Cardiac muscle cell (in vitro differentiated cells and primary cell): ENCODE data around the gene SPATA31D3. TPM values are rescaled to one million over a fixed set of nuclear protein-coding genes. Genes with fewer than 3 reads are reported as not detected.

Experiments used
- DNase-seq, 2 donors: peaks; one replicate each; pipeline versions ENCODE4 v3.0.0 to v3.0.0-alpha.2; 2010 to 2017; ENCODE audit warnings: low read depth in 1 of 2, low spot score in 1 of 2
- H3K27ac ChIP-seq: fragments of 200-600 bp; sonication (generic); 2 replicates; pipeline ENCODE4 v1.5.1; 2016
- H3K27me3 ChIP-seq: fragments of 200-600 bp; sonication (generic); 2 replicates; pipeline ENCODE4 v1.6.0; 2016; ENCODE audit warnings: control low read depth
- H3K36me3 ChIP-seq: fragments of 200-600 bp; sonication (generic); 2 replicates; pipeline ENCODE4 v1.5.1; 2016; ENCODE audit warnings: control low read depth
- H3K4me1 ChIP-seq: fragments of 200-600 bp; sonication (generic); 2 replicates; pipeline ENCODE4 v1.8.1; 2017; ENCODE audit warnings: low read depth, mild to moderate bottlenecking, mixed run types
- H3K4me3 ChIP-seq: fragments of 200-600 bp; sonication (generic); 2 replicates; pipeline ENCODE4 v1.5.1; 2016; ENCODE audit warnings: mild to moderate bottlenecking
- H3K9me3 ChIP-seq: fragments of 200-600 bp; sonication (generic); 2 replicates; pipeline ENCODE4 v1.5.1; 2017; ENCODE audit warnings: low read depth, mild to moderate bottlenecking, control low read depth
- polyA plus RNA-seq: library from polyadenylated mRNA; unstranded; fragments of >200 nt; fragmentation: Nextera tagmentation; extraction: Ambion mirVana; gene quantifications from 2 replicates; pipeline ENCODE4 v1.2.1, GENCODE V29; 2016
- total RNA-seq: library from RNA; depleted of rRNA; stranded (reverse); fragments of >200 nt; gene quantifications from 2 replicates; pipeline ENCODE4 v1.2.3, GENCODE V29; 2016
- TF ChIP-seq, protein P1 (sequence below): IDR thresholded peaks from 2 replicates; pipeline ENCODE4 v1.5.1; 2012; ENCODE audit warnings: low read depth, mild to moderate bottlenecking, low read length

The SPATA31D3 gene
- total and polyA plus RNA-seq, 2 experiments from 2014 or later = not detected

DNA sequence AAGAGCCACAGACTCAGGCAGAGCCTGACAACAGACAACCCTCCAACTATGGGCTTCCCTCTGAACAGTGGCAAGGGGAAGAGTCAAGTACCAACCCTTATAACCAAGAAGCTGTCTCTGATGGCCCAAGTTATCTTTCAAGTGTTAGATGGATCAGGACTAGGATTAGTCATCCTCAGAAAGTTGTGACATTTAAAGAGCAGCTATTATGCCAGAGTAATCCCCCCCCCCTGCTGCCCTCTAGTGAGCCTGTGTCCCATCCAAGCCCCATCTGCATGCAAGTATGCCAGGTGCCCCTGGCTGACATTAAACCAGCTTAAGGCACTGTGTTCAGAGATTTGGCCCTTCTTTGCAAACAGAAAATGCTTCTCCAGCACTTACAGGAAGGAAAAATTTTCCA, 28.4 kb downstream of the SPATA31D3 start:
- TF ChIP-seq, protein P1, sequence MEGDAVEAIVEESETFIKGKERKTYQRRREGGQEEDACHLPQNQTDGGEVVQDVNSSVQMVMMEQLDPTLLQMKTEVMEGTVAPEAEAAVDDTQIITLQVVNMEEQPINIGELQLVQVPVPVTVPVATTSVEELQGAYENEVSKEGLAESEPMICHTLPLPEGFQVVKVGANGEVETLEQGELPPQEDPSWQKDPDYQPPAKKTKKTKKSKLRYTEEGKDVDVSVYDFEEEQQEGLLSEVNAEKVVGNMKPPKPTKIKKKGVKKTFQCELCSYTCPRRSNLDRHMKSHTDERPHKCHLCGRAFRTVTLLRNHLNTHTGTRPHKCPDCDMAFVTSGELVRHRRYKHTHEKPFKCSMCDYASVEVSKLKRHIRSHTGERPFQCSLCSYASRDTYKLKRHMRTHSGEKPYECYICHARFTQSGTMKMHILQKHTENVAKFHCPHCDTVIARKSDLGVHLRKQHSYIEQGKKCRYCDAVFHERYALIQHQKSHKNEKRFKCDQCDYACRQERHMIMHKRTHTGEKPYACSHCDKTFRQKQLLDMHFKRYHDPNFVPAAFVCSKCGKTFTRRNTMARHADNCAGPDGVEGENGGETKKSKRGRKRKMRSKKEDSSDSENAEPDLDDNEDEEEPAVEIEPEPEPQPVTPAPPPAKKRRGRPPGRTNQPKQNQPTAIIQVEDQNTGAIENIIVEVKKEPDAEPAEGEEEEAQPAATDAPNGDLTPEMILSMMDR = no peak
- Histone ChIP-seq H3K27ac (no peak overlapping the region), H3K27me3 (no peaks in the 10 kb centered on the region)

DNA sequence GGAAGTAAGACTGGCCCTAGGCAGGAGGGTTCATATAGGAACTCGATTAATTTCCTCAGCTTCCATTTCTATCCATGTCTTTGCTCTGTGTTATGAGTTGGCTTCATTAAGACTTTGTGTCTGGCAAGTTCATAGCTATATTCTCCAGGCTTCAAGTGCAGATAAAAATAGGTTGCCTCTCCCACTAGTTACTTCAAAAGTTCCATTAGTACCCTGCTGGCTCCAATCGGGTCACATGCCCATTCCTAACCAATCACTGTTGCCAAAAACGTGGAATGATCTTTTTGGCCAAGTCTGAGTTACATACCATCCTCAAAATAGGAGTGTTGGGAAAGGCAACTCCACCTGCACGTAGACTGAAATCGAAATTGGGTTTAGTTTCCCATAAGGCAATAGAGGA, 31.5 kb downstream of the SPATA31D3 start:
- TF ChIP-seq, protein P1 = no peak
- Histone ChIP-seq H3K4me3 (no peak overlapping the region), H3K4me1 (no peaks in the 10 kb centered on the region), H3K27me3 (no peaks in the 10 kb centered on the region), H3K36me3 (no peaks in the 10 kb centered on the region), H3K27ac (no peak overlapping the region), H3K9me3 (no peaks in the 10 kb centered on the region)
- no peak for DNase-seq

More for the DNA sequence above, 28.4 kb downstream of the SPATA31D3 start:
- Histone ChIP-seq H3K4me1 (no peaks in the 10 kb centered on the region), H3K9me3 (no peaks in the 10 kb centered on the region), H3K4me3 (no peak overlapping the region), H3K36me3 (no peaks in the 10 kb centered on the region)
- no peak for DNase-seq

DNA sequence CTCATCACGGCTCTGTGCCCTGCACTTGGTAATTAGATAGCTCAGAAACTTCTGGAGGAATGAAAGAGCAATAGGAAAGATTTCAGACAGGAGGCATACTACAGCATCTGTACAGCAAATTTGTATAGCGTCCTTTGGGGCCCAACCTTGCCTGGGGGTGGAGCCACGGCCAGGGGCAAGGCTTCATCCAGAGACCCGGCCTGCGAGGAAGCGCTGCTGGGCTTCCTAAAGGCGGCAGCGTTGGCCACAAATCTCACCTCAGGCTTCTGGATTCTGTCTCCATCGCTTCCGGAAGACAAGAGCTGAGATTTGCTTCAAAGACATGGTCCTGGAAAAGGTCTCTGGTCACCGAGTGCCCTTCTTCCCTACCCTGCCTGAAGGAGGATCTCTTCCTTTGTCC, 33.1 kb downstream of the SPATA31D3 start:
- Histone ChIP-seq H3K27me3 (no peaks in the 10 kb centered on the region), H3K4me3 (no peak overlapping the region), H3K27ac (no peak overlapping the region), H3K9me3 (no peaks in the 10 kb centered on the region), H3K4me1 (no peaks in the 10 kb centered on the region), H3K36me3 (no peaks in the 10 kb centered on the region)
- TF ChIP-seq, protein P1 = no peak
- DNase-seq = no peak

DNA sequence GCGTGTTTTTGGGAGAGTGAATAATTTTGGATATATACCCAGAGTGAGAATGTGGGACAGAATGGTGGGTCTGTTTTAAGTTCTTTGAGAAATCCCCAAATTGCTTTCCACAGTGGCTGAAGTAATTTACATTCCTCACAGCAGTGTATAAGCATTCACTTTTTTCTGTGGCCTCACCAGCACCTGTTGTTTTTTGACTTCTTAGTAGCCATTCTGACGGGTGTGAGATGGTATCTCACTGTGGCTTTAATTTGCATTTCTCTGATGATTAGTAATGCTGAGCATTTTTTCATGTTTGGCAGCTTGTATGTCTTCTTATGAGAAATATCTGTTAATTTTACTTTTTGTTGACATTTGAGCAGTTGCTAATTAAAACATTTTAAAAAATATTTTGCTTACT, 35.9 kb downstream of the SPATA31D3 start:
- Histone ChIP-seq H3K27me3 (no peaks in the 10 kb centered on the region), H3K4me1 (no peaks in the 10 kb centered on the region), H3K4me3 (no peak overlapping the region), H3K36me3 (no peaks in the 10 kb centered on the region), H3K27ac (no peak overlapping the region), H3K9me3 (no peaks in the 10 kb centered on the region)
- DNase-seq = no peak
- TF ChIP-seq, protein P1 = no peak

DNA sequence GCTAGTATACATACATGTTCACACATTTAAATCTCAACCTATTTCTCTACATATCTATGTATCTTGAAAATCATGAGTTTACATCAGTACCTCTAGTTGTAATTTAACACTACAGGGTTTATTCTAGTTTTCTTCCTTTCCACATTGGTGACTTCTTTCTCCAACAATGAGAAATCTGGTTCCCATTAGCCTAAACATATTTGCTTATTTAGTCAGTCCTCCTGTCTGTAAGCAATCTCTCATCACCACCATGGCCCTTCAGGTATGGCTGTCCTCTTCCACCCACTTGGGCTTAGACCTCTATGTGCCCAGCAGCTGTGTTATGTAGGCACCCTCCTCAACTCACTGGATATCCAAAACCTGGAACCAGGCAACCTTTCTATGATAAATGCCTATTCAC, 37.3 kb downstream of the SPATA31D3 start:
- no peaks in the 10 kb centered on the region for H3K36me3 ChIP-seq
- TF ChIP-seq, protein P1 = no peak

DNA sequence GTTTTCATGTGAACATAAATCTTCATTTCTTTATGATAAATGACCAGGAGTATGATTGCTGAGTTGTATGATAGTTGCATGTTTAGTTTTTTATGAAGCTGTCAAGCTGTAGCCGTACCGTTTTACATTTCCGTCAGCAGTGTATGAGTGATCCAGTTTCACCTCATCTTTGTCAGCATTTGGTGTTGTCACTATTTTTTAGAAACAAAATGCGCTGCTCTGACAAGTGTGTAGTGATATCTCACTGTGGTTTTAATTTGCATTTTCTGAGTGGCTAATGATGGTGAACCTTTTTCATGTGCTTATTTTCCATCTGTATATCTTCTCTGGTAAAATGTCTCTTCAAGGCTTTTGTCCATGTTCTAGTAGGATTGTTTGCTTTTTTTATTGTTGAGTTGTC, 38.6 kb downstream of the SPATA31D3 start:
- H3K4me1 ChIP-seq = peaks cover 9% of the 10 kb centered on the region
- DNase-seq = no peak
- no peaks in the 10 kb centered on the region for H3K27me3 ChIP-seq
- H3K36me3 ChIP-seq = no peaks in the 10 kb centered on the region
- no peak overlapping the region for H3K27ac ChIP-seq
- TF ChIP-seq, protein P1 = no peak
- H3K4me3 ChIP-seq = no peak overlapping the region
- no peaks in the 10 kb centered on the region for H3K9me3 ChIP-seq

More for the DNA sequence above, 37.3 kb downstream of the SPATA31D3 start:
- DNase-seq = no peak
- Histone ChIP-seq H3K27ac (no peak overlapping the region), H3K27me3 (no peaks in the 10 kb centered on the region), H3K9me3 (no peaks in the 10 kb centered on the region), H3K4me3 (no peak overlapping the region), H3K4me1 (no peaks in the 10 kb centered on the region)
